ENCODE data around the gene GID4.
A peak's percentile ranks its signal among the peaks of the same experiment; 100 is the strongest.

Gene GID4

DNA sequence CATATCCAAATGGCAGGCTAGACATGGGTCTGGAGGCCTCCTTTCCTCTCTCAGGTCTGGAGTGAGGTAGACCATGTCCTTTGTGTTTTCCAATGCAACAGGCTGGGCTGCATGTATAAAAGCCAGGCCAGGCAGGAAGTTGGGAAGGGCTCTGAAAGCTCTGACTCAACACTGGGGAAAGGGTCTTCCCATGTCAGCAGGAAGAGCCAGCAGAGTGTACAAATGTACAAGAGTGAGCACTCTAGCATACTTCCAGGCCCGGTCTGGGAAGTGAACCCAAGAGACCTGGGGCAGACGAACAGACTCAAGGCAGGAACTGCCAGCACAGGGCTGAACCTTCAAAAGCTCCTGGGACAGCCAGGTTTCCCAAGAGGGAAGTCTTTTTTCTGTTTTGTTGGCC is 7.3 kb upstream of the GID4 start:
- Histone ChIP-seq H3K27me3 (ENCODE audit: insufficient read depth, low read length, poor library complexity, severe bottlenecking) (no peaks in the 10 kb centered on the region), H4K20me1 (ENCODE audit: insufficient read depth, low read length, poor library complexity, severe bottlenecking) (no peaks in the 10 kb centered on the region), H3K36me3 (ENCODE audit: insufficient read depth, low read length) (peaks cover 10% of the 10 kb centered on the region; the same call in 1 of the 2 replicates), H3K4me2 (ENCODE audit: low read depth, low read length, poor library complexity, severe bottlenecking) (no peak overlapping the region), H3K9ac (ENCODE audit: low read depth, low read length, poor library complexity, severe bottlenecking) (no peak overlapping the region), H3K4me3 (ENCODE audit: low read length, poor library complexity, severe bottlenecking) (no peak overlapping the region), H3F3A (ENCODE audit: low read depth) (no peaks in the 10 kb centered on the region), H2AFZ (ENCODE audit: low read length) (no peak overlapping the region), H3K9me3 (ENCODE audit: insufficient read depth, low read depth, low read length) (no peaks in the 10 kb centered on the region), H3K79me2 (ENCODE audit: insufficient read depth, low read length) (peaks cover 29% of the 10 kb centered on the region; the same call in 1 of the 2 replicates), H3K4me1 (ENCODE audit: insufficient read depth, low read length, poor library complexity, severe bottlenecking) (no peaks in the 10 kb centered on the region), H3K9me2 (replicated peaks; ENCODE audit: low read depth, low read length) (no peaks in the 10 kb centered on the region)
- TF ChIP-seq EZH2phosphoT487 (IDR thresholded peaks at IDR 0.05; ENCODE audit: borderline replicate concordance), result no peak
- TF ChIP-seq, protein P1, sequence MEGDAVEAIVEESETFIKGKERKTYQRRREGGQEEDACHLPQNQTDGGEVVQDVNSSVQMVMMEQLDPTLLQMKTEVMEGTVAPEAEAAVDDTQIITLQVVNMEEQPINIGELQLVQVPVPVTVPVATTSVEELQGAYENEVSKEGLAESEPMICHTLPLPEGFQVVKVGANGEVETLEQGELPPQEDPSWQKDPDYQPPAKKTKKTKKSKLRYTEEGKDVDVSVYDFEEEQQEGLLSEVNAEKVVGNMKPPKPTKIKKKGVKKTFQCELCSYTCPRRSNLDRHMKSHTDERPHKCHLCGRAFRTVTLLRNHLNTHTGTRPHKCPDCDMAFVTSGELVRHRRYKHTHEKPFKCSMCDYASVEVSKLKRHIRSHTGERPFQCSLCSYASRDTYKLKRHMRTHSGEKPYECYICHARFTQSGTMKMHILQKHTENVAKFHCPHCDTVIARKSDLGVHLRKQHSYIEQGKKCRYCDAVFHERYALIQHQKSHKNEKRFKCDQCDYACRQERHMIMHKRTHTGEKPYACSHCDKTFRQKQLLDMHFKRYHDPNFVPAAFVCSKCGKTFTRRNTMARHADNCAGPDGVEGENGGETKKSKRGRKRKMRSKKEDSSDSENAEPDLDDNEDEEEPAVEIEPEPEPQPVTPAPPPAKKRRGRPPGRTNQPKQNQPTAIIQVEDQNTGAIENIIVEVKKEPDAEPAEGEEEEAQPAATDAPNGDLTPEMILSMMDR (conservative IDR thresholded peaks at IDR 0.05; ENCODE audit: low read length), result no peak

DNA sequence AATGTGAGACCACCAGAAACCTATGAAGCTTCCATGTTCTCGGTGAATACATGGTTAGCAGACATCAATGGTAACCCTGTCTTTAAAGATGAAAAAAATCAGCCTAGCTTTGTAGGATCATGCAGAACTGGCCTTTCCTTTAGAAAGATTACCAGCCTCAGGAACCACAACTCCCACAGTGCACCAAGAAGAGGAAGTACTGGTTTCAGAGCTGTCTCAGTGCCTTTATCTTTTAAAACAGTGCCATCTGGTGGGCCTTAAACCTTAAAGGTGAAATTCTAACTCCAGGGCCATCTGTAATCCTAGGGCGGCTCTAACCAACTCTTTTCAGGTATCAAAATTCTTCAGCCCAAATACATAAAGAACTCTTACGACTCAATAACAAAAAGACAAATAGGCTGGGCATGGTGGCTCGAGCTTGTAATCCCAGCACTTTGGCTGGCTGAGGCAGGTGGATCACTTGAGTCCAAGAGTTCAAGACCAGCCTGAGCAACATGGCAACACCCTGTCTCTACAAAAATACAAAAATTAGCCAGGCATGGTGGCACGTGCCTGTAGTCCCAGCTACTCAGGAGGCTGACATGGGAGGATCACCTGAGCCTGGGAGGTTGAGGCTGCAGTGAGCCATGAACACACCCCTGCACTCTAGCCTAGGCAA is 5.6 kb upstream of the GID4 start:
- H3F3A ChIP-seq (ENCODE audit: low read depth), result no peaks in the 10 kb centered on the region
- peaks cover 11% of the 10 kb centered on the region for H3K4me1 ChIP-seq (ENCODE audit: insufficient read depth, low read length, poor library complexity, severe bottlenecking)
- H3K9me3 ChIP-seq (ENCODE audit: insufficient read depth, low read depth, low read length), result no peaks in the 10 kb centered on the region
- H3K79me2 ChIP-seq (ENCODE audit: insufficient read depth, low read length), result peaks cover 45% of the 10 kb centered on the region; the same call in 1 of the 2 replicates
- no peak overlapping the region for H3K9ac ChIP-seq (ENCODE audit: low read depth, low read length, poor library complexity, severe bottlenecking)
- H3K27me3 ChIP-seq (ENCODE audit: insufficient read depth, low read length, poor library complexity, severe bottlenecking), result no peaks in the 10 kb centered on the region
- H3K9me2 ChIP-seq (replicated peaks; ENCODE audit: low read depth, low read length), result no peaks in the 10 kb centered on the region
- no peaks in the 10 kb centered on the region for H3K36me3 ChIP-seq (ENCODE audit: insufficient read depth, low read length)
- no peaks in the 10 kb centered on the region for H4K20me1 ChIP-seq (ENCODE audit: insufficient read depth, low read length, poor library complexity, severe bottlenecking)
- no peak overlapping the region for H3K4me3 ChIP-seq (ENCODE audit: low read length, poor library complexity, severe bottlenecking)
- TF ChIP-seq, protein P1 (conservative IDR thresholded peaks at IDR 0.05; ENCODE audit: low read length), result peak; percentile 75
- TF ChIP-seq EZH2phosphoT487 (IDR thresholded peaks at IDR 0.05; ENCODE audit: borderline replicate concordance), result no peak
- H2AFZ ChIP-seq (ENCODE audit: low read length), result no peak overlapping the region
- peak overlapping the region; percentile 45 for H3K4me2 ChIP-seq (ENCODE audit: low read depth, low read length, poor library complexity, severe bottlenecking)

DNA sequence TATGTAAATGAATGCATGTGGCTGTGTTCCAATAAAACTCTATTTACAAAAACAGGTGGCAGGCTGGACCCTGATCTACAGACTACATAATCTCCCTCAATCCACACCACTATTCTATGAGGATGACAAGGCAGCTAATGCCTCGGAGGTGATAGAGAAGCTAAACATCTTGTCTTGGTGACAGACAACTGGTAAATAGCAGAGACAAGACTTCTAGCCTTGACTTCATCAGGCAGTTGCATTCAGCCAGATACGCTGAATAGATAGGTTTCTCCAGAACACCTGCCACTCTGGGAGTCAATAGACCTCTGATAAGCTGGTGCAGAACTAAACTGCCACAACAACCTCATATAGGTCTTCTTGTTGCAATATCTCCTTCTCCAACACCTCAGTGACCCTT is 3.5 kb upstream of the GID4 start:
- Histone ChIP-seq H3K79me2 (ENCODE audit: insufficient read depth, low read length) (peaks cover 58% of the 10 kb centered on the region), H3K9ac (ENCODE audit: low read depth, low read length, poor library complexity, severe bottlenecking) (no peak overlapping the region), H3K9me2 (replicated peaks; ENCODE audit: low read depth, low read length) (no peaks in the 10 kb centered on the region), H2AFZ (ENCODE audit: low read length) (no peak overlapping the region), H3K4me3 (ENCODE audit: low read length, poor library complexity, severe bottlenecking) (no peak overlapping the region), H3K4me2 (ENCODE audit: low read depth, low read length, poor library complexity, severe bottlenecking) (peak overlapping the region; percentile 32), H3K4me1 (ENCODE audit: insufficient read depth, low read length, poor library complexity, severe bottlenecking) (peaks cover 17% of the 10 kb centered on the region), H3K27me3 (ENCODE audit: insufficient read depth, low read length, poor library complexity, severe bottlenecking) (no peaks in the 10 kb centered on the region), H4K20me1 (ENCODE audit: insufficient read depth, low read length, poor library complexity, severe bottlenecking) (peaks cover 10% of the 10 kb centered on the region), H3K36me3 (ENCODE audit: insufficient read depth, low read length) (no peaks in the 10 kb centered on the region), H3F3A (ENCODE audit: low read depth) (no peaks in the 10 kb centered on the region), H3K9me3 (ENCODE audit: insufficient read depth, low read depth, low read length) (no peaks in the 10 kb centered on the region)
- no peak for TF ChIP-seq EZH2phosphoT487 (IDR thresholded peaks at IDR 0.05; ENCODE audit: borderline replicate concordance)
- TF ChIP-seq, protein P1 (conservative IDR thresholded peaks at IDR 0.05; ENCODE audit: low read length), result no peak

All from Loucy (cell line).